Right ventricle myocardium superior (tissue), 1 donor: ENCODE measurements around the gene MYO15B. TPM values are rescaled to one million over a fixed set of nuclear protein-coding genes. Genes with fewer than 3 reads are reported as not detected.

Experiments
- ATAC-seq: fragments of 200-7000 bp; cut with Tn5 transposase; one replicate; pipeline ENCODE4 v1.9.1; 2020; ENCODE audit warnings: mild to moderate bottlenecking; ENCODE audit not compliant: poor library complexity
- DNase-seq: peaks from one replicate; pipeline ENCODE4 v3.0.0-alpha.2; 2020
- intact Hi-C: fragments of 100-400 bp; cut with DNase I; formaldehyde crosslinking; loops from one replicate; pipeline ENCODE4 v1.11.2; 2022
- long read RNA-seq: library from polyadenylated mRNA; unstranded; transcript quantifications from one replicate; pipeline ENCODE4 v2.0.0, GENCODE V29; 2021
- total RNA-seq: library from RNA; stranded (reverse); fragmentation: NEBNext Ultra II Directional; extraction: Animal tissue kit (Norgen Biotek cat#: 25700); gene quantifications from one replicate; pipeline ENCODE4 v1.2.1, GENCODE V29; 2021
- donor health status: DM: no; HTN: yes; CAD: no; lungs with severe emphysema.

MYO15B gene
- total RNA-seq: 37.1 TPM
- long read RNA-seq, partial matches to known transcripts: 11 of 20 reads
- long read RNA-seq, other reads (novel, unspliced or antisense): 8 of 20 reads

- peak; percentile 82 for DNase-seq
- intact Hi-C loops: loop anchor here (5.0 to 10.0 kb wide), 2 partner anchors 66 to 163 kb away; no protein-coding TSS in a partner anchor
- peak; percentile 51 for ATAC-seq
These were observed at the start of gene MYO15B for GRCh38 chr17:75587675-75588595. TSS of gene MYO15B (plus strand) at chr17:75587800. CDS start at chr17:75588058, 258 bp downstream.

- DNase-seq (no peak), ATAC-seq (no peak)
- intact Hi-C loops: no loop called here
These were observed 47.5 kb upstream of the MYO15B start for GRCh38 chr17:75539967-75540729.

GRCh38 chr17:75540923-75541503 lies 46.6 kb upstream of the MYO15B start:
- no peak for DNase-seq
- ATAC-seq: no peak
- intact Hi-C loops: no loop called here

GRCh38 chr17:75542229-75542628 lies 45.4 kb upstream of the MYO15B start:
- intact Hi-C loops: no loop called here
- DNase-seq (no peak), ATAC-seq (no peak)

GRCh38 chr17:75542728-75543336 lies 44.8 kb upstream of the MYO15B start:
- DNase-seq (no peak), ATAC-seq (no peak)
- intact Hi-C loops: no loop called here

GRCh38 chr17:75544250-75544649 lies 43.4 kb upstream of the MYO15B start:
- intact Hi-C loops: no loop called here
- DNase-seq (no peak), ATAC-seq (no peak)

- no peak for DNase-seq
- intact Hi-C loops: no loop called here
These were observed 41.4 kb upstream of the MYO15B start for GRCh38 chr17:75546181-75546580.

GRCh38 chr17:75547091-75547490 lies 40.5 kb upstream of the MYO15B start:
- DNase-seq (no peak), ATAC-seq (no peak)
- intact Hi-C loops: no loop called here

More at GRCh38 chr17:75546181-75546580, 41.4 kb upstream of the MYO15B start:
- no peak for ATAC-seq

GRCh38 chr17:75548813-75549212 lies 38.8 kb upstream of the MYO15B start:
- no peak for ATAC-seq
- intact Hi-C loops: no loop called here

GRCh38 chr17:75549246-75550138 lies 38.1 kb upstream of the MYO15B start:
- intact Hi-C loops: no loop called here
- DNase-seq: no peak
- ATAC-seq: peak; percentile 69

More at GRCh38 chr17:75548813-75549212, 38.8 kb upstream of the MYO15B start:
- no peak for DNase-seq

- intact Hi-C loops: no loop called here
These were observed 37.5 kb upstream of the MYO15B start for GRCh38 chr17:75550139-75550465.

GRCh38 chr17:75551266-75551665 lies 36.3 kb upstream of the MYO15B start:
- DNase-seq (no peak), ATAC-seq (no peak)
- intact Hi-C loops: no loop called here

More at GRCh38 chr17:75550139-75550465, 37.5 kb upstream of the MYO15B start:
- ATAC-seq: no peak
- DNase-seq: no peak

GRCh38 chr17:75552425-75553294 lies 34.9 kb upstream of the MYO15B start:
- DNase-seq: no peak
- intact Hi-C loops: no loop called here
- ATAC-seq: no peak

GRCh38 chr17:75553295-75554110 lies 34.1 kb upstream of the MYO15B start:
- DNase-seq: no peak
- no peak for ATAC-seq
- intact Hi-C loops: no loop called here

- no peak for ATAC-seq
- DNase-seq: no peak
- intact Hi-C loops: no loop called here
These were observed 31.9 kb upstream of the MYO15B start for GRCh38 chr17:75555679-75556153.
